ENCODE data around the gene PHOSPHO1. TPM values are rescaled to one million over a fixed set of nuclear protein-coding genes. Genes with fewer than 3 reads are reported as not detected.
"Not testable (repeated sequence)": the region's sequence is repeated elsewhere in the genome, so short reads cannot be mapped to it uniquely, and the experiment has no call there.

PHOSPHO1 gene
- total and polyA plus RNA-seq, 4 donors, result 2.7 to 12.2 (median 4.6) TPM

- H3K27ac ChIP-seq (ENCODE audit: low read depth, low read length); H3K9me3 ChIP-seq (ENCODE audit: control insufficient read depth, insufficient read depth, low read length); H3K27me3 ChIP-seq (ENCODE audit: control insufficient read depth, insufficient read depth, low read length); H3K4me1 ChIP-seq (ENCODE audit: control insufficient read depth, insufficient read depth, low read length); H3K36me3 ChIP-seq (ENCODE audit: control insufficient read depth, insufficient read depth, low read length); H3K4me3 ChIP-seq (ENCODE audit: low read depth, low read length); DNase-seq (ENCODE audit: low read depth in 4 of 6, low spot score in 6 of 6): not testable (repeated sequence)
- no CpG with 5 or more reads among the region's 1 CpG for WGBS (ENCODE audit: insufficient coverage)
Observed at GRCh38 chr17:49185381-49185780, 45.2 kb downstream of the PHOSPHO1 start.

- not testable (repeated sequence) for DNase-seq (ENCODE audit: low read depth in 4 of 6, low spot score in 6 of 6); H3K4me1 ChIP-seq (ENCODE audit: control insufficient read depth, insufficient read depth, low read length); H3K9me3 ChIP-seq (ENCODE audit: control insufficient read depth, insufficient read depth, low read length); H3K27ac ChIP-seq (ENCODE audit: low read depth, low read length); H3K36me3 ChIP-seq (ENCODE audit: control insufficient read depth, insufficient read depth, low read length); H3K4me3 ChIP-seq (ENCODE audit: low read depth, low read length); H3K27me3 ChIP-seq (ENCODE audit: control insufficient read depth, insufficient read depth, low read length)
Observed at GRCh38 chr17:49184522-49184921, 46.1 kb downstream of the PHOSPHO1 start.

- Histone ChIP-seq H3K4me3 (ENCODE audit: low read depth, low read length) (no peak overlapping the region), H3K27ac (ENCODE audit: low read depth, low read length) (no peak overlapping the region), H3K36me3 (ENCODE audit: control insufficient read depth, insufficient read depth, low read length) (no peaks in the 10 kb centered on the region), H3K27me3 (ENCODE audit: control insufficient read depth, insufficient read depth, low read length) (no peaks in the 10 kb centered on the region), H3K9me3 (ENCODE audit: control insufficient read depth, insufficient read depth, low read length) (no peaks in the 10 kb centered on the region), H3K4me1 (ENCODE audit: control insufficient read depth, insufficient read depth, low read length) (no peaks in the 10 kb centered on the region)
- no peak for DNase-seq (ENCODE audit: low read depth in 4 of 6, low spot score in 6 of 6)
- WGBS (ENCODE audit: insufficient coverage), result 92% methylated on average over 7 of the region's 7 CpGs
Observed at GRCh38 chr17:49183801-49184200, 46.8 kb downstream of the PHOSPHO1 start.

- no peaks in the 10 kb centered on the region for H3K27me3 ChIP-seq (ENCODE audit: control insufficient read depth, insufficient read depth, low read length)
- H3K36me3 ChIP-seq (ENCODE audit: control insufficient read depth, insufficient read depth, low read length), result no peaks in the 10 kb centered on the region
- no peak for DNase-seq (ENCODE audit: low read depth in 4 of 6, low spot score in 6 of 6)
- H3K27ac ChIP-seq (ENCODE audit: low read depth, low read length), result no peak overlapping the region
- no peaks in the 10 kb centered on the region for H3K9me3 ChIP-seq (ENCODE audit: control insufficient read depth, insufficient read depth, low read length)
- no peak overlapping the region for H3K4me3 ChIP-seq (ENCODE audit: low read depth, low read length)
- 75% methylated on average over 5 of the region's 5 CpGs for WGBS (ENCODE audit: insufficient coverage)
- H3K4me1 ChIP-seq (ENCODE audit: control insufficient read depth, insufficient read depth, low read length), result no peaks in the 10 kb centered on the region
Observed at GRCh38 chr17:49183341-49183740, 47.2 kb downstream of the PHOSPHO1 start.

GRCh38 chr17:49180998-49181635, 49.5 kb downstream of the PHOSPHO1 start:
- H3K36me3 ChIP-seq (ENCODE audit: control insufficient read depth, insufficient read depth, low read length), result no peaks in the 10 kb centered on the region
- H3K4me1 ChIP-seq (ENCODE audit: control insufficient read depth, insufficient read depth, low read length), result no peaks in the 10 kb centered on the region
- H3K9me3 ChIP-seq (ENCODE audit: control insufficient read depth, insufficient read depth, low read length), result peaks cover 4% of the 10 kb centered on the region
- no peak overlapping the region for H3K27ac ChIP-seq (ENCODE audit: low read depth, low read length)
- H3K4me3 ChIP-seq (ENCODE audit: low read depth, low read length), result no peak overlapping the region
- H3K27me3 ChIP-seq (ENCODE audit: control insufficient read depth, insufficient read depth, low read length), result no peaks in the 10 kb centered on the region
- DNase-seq (ENCODE audit: low read depth in 4 of 6, low spot score in 6 of 6), result no peak
- WGBS (ENCODE audit: insufficient coverage), result 70% methylated on average over 5 of the region's 6 CpGs

- H3K4me1 ChIP-seq (ENCODE audit: control insufficient read depth, insufficient read depth, low read length), result no peaks in the 10 kb centered on the region
- no peak overlapping the region for H3K27ac ChIP-seq (ENCODE audit: low read depth, low read length)
- peak in 2 of 6 donors; percentile 29 to 47 for DNase-seq (ENCODE audit: low read depth in 4 of 6, low spot score in 6 of 6)
- no peaks in the 10 kb centered on the region for H3K36me3 ChIP-seq (ENCODE audit: control insufficient read depth, insufficient read depth, low read length)
- H3K27me3 ChIP-seq (ENCODE audit: control insufficient read depth, insufficient read depth, low read length), result no peaks in the 10 kb centered on the region
- no peak overlapping the region for H3K4me3 ChIP-seq (ENCODE audit: low read depth, low read length)
- WGBS (ENCODE audit: insufficient coverage), result no CpG with 5 or more reads among the region's 5 CpGs
- H3K9me3 ChIP-seq (ENCODE audit: control insufficient read depth, insufficient read depth, low read length), result peaks cover 6% of the 10 kb centered on the region
Observed at GRCh38 chr17:49180303-49180702, 50.3 kb downstream of the PHOSPHO1 start.

GRCh38 chr17:49175978-49176377, 54.6 kb downstream of the PHOSPHO1 start:
- not testable (repeated sequence) for H3K27ac ChIP-seq (ENCODE audit: low read depth, low read length); H3K9me3 ChIP-seq (ENCODE audit: control insufficient read depth, insufficient read depth, low read length); DNase-seq (ENCODE audit: low read depth in 4 of 6, low spot score in 6 of 6); H3K27me3 ChIP-seq (ENCODE audit: control insufficient read depth, insufficient read depth, low read length); H3K36me3 ChIP-seq (ENCODE audit: control insufficient read depth, insufficient read depth, low read length); H3K4me3 ChIP-seq (ENCODE audit: low read depth, low read length); H3K4me1 ChIP-seq (ENCODE audit: control insufficient read depth, insufficient read depth, low read length)
- 93% methylated on average over 3 of the region's 11 CpGs for WGBS (ENCODE audit: insufficient coverage)

Other genes with a start within 250 kb of the PHOSPHO1 start
- gene IGF2BP1, start 233.4 kb downstream of the PHOSPHO1 start, total RNA-seq, result 1 to 10 TPM; 1.4 to 7.5 TPM
- 1 to 10 TPM; 6.3 to 6.6 TPM for gene IGF2BP1, start 233.4 kb downstream of the PHOSPHO1 start, polyA plus RNA-seq (ENCODE audit: insufficient read length in 2 of 2)
- under 1 TPM in 1 of 2 donors, not detected in 1; under 0.01 TPM for gene B4GALNT2, start 98.0 kb downstream of the PHOSPHO1 start, total RNA-seq
- gene B4GALNT2, start 98.0 kb downstream of the PHOSPHO1 start, polyA plus RNA-seq (ENCODE audit: insufficient read length in 2 of 2), result under 1 TPM; 0.33 TPM
- gene GNGT2, start 20.2 kb downstream of the PHOSPHO1 start, total RNA-seq, result 1 to 10 TPM in 1 of 2 donors, under 1 TPM in 1; 0.89 to 2.1 TPM
- 1 to 10 TPM; 1.2 to 2.4 TPM for gene GNGT2, start 20.2 kb downstream of the PHOSPHO1 start, polyA plus RNA-seq (ENCODE audit: insufficient read length in 2 of 2)
- gene ABI3, start 20.1 kb downstream of the PHOSPHO1 start, total RNA-seq, result 1 to 10 TPM; 1.4 to 4.8 TPM
- 1 to 10 TPM; 5.1 to 6.5 TPM for gene ABI3, start 20.1 kb downstream of the PHOSPHO1 start, polyA plus RNA-seq (ENCODE audit: insufficient read length in 2 of 2)
- gene ZNF652, start 131.5 kb upstream of the PHOSPHO1 start, total RNA-seq, result 10 to 100 TPM; 42.7 to 56.4 TPM
- gene ZNF652, start 131.5 kb upstream of the PHOSPHO1 start, polyA plus RNA-seq (ENCODE audit: insufficient read length in 2 of 2), result 10 to 100 TPM; 32.3 to 35.5 TPM
- 100 to 1,000 TPM in 1 of 2 donors, 10 to 100 TPM in 1; 59.1 to 131 TPM for gene PHB1, start 184.1 kb upstream of the PHOSPHO1 start, total RNA-seq
- 100 to 1,000 TPM; 136 to 152 TPM for gene PHB1, start 184.1 kb upstream of the PHOSPHO1 start, polyA plus RNA-seq (ENCODE audit: insufficient read length in 2 of 2)